NCI-H460 (cell line): ENCODE data around the gene SYNPO. TPM values are rescaled to one million over a fixed set of nuclear protein-coding genes. Genes with fewer than 3 reads are reported as not detected.

Experiments
- DNase-seq: peaks from one replicate; pipeline ENCODE4 v3.0.0-alpha.2; 2016; ENCODE audit warnings: low read depth; ENCODE audit errors: extremely low read depth
- total RNA-seq: library from RNA; depleted of rRNA; stranded (reverse); fragments of >200 nt; shearing (Covaris generic); gene quantifications from 2 replicates; pipeline ENCODE4 v1.2.3, GENCODE V29; 2014

SYNPO gene
- total RNA-seq, 1 experiment from 2014 or later = 11.0 TPM

DNA sequence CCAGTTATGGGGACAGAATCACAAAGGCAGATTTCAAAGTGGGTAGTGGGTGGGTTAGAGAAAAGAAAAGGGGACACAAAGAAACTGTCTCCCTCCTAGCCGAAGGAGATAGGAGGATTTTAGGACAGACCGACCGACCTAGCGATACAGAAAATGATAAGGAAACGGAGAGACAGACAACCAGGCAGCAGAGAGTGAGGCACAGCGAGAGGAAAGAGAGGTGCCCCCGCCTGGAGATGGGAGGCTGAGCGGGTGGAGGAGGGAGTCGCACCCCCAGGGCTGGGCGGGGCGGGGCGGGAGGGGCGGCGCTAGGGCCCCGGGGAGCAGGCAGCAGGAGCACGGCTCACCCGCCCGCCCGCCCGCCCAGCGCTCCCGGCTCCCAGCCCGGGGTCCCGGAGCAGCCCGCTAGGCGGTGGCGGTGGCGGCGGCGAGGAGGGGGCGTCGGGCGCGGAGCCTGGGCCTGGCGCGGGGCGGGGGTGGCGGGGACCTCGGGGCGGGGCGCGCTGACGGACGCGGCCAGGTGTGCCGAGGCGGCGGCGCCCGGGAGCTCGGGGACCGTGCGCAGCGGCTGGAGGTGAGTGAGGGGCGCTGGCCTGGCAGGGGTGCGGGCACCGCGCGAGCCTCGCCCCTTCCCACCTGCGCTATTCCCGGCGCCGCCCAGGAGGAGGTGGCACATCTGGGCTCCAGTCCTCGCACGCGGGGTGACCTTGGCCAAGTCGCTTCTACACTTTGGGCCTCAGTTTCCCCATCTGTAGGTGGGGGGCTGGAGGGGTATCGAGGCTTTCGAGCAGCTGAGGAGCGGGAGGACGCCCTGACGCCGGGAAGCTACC is 15.9 kb upstream of the SYNPO start:
- DNase-seq = no peak

DNA sequence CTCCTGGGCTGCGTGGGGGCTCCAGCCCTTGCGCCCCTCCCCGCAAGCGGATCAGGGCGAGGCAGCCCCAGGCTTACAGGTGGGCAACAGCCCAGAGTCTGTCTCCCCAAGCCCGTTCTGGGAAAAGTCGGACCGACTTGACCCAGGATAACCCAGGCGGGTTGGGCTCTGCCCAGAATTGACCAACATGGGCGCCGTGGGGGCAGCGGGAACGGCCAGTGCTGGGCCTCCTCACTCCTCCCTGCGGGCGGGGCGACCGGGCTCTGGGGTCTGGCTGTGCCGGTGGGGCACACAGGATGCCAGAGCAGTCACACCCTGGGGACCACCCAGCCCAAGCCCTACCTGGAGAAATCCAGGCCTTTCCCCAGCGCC is 15.3 kb upstream of the SYNPO start:
- no peak for DNase-seq

GRCh38 chr5:150625831-150626746 is 14.4 kb upstream of the SYNPO start:
- no peak for DNase-seq

DNA sequence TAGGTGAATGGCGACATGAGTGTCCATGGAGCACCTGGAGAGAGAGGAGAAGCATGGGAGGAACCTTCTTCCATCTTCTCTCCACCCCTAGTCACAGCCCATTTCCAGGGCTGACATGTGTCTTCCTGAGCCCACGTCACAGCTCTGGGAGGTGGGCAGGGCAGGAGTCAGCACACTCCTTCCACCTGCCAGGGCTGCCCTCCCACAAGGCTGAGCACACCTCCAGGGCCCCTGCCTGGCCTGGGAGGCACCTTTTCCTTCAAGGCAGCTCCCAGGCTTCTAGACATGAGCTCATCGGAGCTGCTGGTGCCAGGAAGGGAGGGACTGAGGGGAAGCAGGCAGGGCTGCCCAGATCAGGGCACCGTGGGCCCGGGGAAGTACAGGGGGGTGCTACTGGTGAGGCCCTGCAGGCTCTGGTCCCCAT is 13.6 kb upstream of the SYNPO start:
- no peak for DNase-seq

DNA sequence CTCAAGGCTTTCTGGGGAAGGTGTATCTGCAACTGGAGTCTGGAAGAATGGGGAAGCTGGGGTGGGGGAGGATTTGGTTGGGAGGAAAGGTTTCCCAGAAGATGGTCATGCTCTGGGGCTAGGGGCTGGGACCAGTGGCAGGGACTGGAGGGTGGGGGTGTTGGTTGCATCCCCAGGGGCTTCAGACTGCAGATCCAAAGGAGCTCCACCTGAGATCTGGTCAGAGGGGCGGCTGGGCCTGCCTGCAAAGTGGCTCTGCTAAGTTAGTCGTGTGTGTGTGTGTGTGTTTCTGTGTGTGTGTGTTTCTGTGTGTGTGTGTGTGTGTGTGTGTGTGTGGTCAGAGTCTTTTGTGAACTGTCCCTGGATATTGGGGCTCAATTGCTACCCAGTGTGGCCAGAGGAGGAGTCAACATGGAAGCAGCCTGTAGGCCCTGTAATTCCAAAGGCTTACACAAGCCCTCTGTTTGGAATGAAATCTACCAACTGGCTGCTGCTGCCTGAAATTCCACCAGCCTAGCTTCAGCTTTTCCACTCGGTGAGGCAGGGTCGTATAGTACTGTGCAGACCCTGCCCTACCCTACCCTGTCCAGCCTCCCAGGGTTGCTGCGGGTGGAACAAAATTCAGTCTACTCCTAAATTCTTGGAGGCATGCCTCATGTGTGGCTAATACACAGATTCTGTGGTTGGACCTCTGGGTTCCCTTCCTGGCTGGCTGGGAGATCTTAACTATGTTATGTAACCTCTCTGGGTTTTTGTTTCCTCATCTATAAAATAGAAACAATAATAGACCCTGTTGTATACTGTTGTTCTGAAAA is 12.5 kb upstream of the SYNPO start:
- DNase-seq = no peak

GRCh38 chr5:150628936-150629485 is 11.4 kb upstream of the SYNPO start:
- DNase-seq = no peak

GRCh38 chr5:150630016-150630415 is 10.4 kb upstream of the SYNPO start:
- no peak for DNase-seq

DNA sequence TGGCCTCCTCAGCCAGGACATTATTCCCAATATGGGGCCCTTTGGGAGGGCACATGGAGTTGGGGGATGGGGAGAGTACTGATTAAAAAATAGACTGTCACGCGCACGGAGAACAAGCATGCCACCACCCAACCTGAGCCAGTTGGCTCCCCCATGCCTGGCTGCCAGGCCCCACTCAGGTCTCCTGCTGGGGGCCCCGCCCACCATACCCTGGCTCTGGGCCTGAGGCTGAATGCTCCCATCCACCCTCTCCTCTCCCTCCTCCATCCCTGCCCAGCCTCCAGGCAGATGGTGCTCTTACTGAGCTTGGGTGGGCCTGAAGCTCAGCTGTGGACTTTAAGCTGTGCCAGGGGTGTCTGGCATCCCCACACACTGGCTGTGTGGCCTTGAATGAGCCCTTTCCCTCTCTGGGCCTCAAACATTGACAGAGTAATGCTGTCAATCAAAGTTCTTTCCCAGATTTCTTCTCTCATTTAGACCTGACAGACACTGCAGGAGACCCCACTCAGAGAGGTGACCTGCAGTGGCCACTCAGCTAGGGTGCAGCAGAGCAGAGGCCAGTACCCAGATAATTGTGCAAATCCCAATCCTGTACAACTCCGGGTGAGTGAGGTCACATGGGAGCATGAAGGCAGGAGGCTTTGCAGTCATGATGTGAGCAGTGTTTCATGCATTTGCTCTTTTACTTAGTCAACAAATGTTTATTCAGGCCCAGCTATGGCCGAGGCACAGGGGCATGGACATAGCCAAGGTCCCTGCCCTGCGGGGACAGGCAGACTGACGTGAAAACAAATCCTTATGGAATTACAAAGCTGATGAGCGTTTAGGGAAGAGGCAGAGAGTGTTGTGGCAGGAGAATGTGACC is 9.8 kb upstream of the SYNPO start:
- no peak for DNase-seq

DNA sequence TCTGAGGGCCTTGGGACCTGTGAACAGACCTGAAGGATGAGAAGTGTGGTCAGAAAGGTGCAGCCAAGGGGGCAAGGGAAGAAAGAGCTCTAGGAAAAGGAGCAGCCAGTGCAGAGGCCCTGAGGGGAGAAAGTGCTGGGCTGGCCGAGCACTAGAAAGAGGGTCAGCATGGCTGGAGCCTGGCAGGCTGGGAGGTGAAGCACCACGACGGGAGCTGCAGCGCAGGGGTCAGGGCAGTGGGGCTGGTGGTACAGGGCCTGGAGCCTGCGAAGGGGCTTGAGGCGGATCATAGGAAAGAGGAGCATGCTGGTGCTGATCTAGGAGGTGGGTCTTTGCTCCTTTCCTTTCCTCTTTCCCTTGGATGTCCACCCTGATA is 9.1 kb upstream of the SYNPO start:
- no peak for DNase-seq

DNA sequence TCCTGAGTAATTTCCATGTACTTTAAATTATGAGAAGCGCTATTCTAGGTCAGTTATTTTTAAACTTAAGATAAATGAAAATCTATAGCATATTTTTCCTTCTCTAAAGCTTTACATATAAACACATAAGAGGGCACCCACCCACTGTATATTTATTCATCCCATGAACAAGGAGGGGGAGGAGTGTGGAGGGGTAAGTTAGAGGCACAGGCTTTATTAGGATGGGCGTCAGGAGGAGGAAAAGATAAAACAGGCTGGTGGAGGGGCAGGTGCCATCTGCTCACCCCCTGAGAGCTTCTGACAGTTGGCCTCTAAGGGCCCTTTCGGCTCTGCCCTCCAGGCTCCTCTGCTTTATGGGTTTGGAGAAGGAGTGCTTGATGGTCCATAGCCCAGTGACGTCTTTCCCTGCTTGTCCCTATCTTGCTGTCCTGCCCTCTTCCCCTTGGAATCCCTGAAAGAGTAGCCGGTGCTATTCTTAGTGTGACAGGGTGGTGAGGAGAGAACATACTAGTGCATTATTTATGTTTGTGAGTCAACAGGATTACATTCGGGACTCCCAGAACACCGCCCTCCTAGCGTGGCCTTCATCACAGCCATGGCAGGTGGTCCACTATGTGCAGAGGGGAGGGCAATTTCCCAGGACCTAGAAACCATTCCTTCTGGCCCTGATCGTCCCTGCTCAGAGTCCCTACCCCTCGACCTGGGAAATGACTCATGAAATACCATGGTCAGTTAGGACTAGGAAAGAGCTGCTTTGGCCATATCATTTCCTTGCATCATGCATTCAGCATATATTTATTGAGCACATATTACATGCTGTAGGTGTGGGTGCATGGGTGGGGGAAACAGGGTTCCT is 7.9 kb upstream of the SYNPO start:
- DNase-seq = peak; percentile 64

DNA sequence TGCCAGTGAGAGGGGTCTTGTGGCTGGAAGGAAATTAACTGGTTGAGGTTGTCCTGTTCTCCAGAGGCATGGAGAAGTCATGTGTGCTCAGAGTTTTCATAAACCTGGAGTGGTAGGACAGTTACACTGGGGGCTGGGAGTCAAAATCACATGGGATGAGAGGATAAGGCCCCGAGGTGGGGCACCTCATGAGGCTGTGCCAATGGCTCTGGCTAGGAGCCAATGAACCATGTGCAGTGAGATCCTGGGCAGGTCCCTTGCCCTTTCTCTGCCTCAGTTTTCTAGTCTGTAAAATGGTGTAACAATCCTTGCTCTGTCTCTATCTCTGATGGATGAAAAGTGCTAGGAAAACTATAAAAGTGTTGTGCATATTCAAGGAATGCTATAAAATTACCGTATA is 7.0 kb upstream of the SYNPO start:
- DNase-seq = no peak

DNA sequence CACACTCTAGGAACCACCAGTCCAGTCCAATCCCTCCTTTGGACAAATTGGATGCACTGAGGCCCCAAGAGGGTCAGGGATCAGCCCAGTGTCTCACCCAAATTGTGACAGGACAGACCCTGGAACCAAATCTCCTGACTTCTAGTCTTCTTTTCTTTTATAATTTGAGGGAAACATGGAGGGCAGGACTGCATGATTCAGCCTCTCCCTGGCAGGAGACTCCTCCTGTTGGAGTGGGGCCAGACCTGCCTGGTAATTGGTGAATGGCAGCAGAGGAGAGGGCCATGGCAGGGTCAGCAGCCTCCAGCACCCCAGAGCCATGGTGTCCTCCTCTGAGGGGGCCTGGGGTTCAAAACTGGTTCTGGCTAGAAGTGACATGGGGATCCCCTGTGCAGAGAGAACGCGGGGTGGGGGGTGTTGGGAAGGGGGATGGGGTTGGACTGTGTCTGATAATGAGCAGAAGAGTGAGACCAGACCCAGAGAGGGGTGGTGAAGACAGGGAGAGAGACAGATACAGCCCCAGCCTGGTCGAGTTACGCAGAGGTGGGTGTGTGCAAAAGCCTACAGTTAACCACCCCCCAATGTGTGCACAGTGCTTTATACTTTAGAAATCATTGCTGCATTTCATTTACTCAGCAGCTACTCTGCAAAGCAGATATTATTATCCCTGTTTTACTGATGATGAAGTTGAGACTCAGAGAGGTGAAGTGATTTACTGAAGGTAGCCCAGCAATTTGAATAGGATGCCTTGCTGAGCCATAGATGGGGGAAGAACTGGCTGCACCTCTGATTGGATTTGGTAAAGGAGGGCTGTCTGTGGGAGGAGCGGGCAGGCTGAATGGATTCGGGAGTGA is 3.8 kb upstream of the SYNPO start:
- DNase-seq = peak; percentile 66

DNA sequence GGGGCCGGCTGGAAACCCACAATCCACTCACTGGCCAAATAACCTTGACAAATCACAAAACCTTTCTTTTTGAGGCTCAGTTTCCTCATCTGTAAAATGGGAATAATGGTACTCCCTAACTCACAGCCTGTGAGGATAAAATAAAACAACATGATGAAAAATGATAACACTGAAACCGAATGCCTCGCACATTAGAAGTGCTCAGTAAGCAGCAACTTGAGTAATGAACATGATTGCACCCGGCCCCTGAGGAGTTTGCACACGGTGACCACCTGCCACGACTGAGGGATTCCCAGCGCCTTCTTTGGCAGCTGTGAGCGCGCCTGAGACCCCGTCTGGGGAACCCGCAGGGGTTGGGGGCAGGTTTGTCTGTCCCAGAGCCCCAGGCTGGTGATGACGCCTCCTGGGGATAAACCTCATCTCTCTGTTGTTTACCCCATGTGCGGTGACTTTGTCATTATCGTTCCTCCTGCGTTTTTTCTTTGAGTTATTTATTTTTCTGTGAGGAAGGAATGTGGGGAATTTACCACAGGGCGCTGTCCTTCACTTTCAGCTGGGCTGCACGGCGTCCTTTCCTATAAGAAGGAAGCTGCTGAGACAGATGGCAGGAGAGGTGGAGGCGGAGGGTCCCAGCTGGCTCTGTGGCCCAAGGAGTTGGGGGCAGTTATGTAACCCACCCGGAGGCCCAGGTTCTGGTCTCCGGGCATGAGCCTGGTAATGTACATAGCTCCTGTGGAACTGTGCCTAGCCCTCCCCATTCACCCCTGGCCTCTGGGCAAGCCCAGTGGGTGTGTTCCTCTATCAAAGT is 3.0 kb upstream of the SYNPO start:
- DNase-seq = peak; percentile 79

GRCh38 chr5:150638053-150638444 is 2.4 kb upstream of the SYNPO start:
- DNase-seq = no peak

DNA sequence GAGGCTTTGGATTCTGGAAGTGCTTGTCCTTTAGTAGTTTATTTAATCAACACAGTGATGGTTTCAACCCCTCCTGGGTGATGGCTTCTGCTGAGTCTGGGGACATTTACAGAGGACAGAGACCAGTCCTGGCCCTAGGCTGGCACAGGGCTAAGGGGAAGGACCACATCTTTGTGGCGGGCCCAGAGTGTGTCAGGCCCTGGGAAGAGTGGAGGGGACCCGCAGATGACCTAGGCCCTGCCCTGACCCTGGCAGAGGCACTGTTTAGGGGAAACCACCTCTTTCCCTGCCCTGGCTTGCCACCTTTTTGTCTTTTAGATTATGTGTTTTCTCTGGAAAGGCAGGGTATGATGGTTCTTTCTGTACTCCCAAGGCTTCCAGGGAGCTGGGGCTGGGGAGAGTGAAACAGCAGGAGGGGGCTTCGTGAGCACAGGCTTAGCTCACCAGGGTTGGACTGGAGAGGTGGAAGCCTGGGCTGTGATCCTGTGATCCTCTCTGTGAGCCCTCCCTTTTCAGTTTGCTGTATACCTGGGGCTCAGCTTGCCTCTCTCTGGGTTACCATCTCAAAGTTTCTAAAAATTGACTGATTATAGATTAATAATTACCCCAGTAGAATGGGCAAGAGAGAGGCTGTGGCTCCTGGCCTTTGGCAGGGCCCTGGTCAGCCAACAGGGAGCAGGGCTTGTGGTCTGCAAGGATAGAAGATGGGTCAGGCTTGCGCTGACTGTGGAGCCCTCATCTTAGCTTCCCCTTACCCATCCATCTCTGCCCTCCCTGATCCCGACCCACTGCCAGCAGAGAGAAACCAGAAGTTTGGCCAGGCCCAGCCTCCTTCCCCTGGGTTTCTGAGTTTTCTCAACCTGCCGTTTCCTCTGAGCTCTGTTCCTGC is 1.7 kb upstream of the SYNPO start:
- DNase-seq = no peak

GRCh38 chr5:150639377-150639692 is 1.1 kb upstream of the SYNPO start:
- DNase-seq = no peak
